MM.1S (cell line): ENCODE data around the gene MRNIP.

Experiments used
- EZH2 ChIP-seq: fragments of 300-600 bp; sonication (generic); optimal IDR thresholded peaks from 2 replicates; pipeline ENCODE3; 2017; ENCODE audit warnings: low read depth, mild to moderate bottlenecking, antibody characterized with exemption, low read length, mixed read lengths
- TF ChIP-seq, protein P1 (sequence below): fragments of 300-600 bp; sonication (generic); IDR thresholded peaks from 2 replicates; pipeline ENCODE4 v1.5.1; 2016; ENCODE audit warnings: antibody characterized with exemption, low read length, mixed read lengths

- TF ChIP-seq, protein P1, sequence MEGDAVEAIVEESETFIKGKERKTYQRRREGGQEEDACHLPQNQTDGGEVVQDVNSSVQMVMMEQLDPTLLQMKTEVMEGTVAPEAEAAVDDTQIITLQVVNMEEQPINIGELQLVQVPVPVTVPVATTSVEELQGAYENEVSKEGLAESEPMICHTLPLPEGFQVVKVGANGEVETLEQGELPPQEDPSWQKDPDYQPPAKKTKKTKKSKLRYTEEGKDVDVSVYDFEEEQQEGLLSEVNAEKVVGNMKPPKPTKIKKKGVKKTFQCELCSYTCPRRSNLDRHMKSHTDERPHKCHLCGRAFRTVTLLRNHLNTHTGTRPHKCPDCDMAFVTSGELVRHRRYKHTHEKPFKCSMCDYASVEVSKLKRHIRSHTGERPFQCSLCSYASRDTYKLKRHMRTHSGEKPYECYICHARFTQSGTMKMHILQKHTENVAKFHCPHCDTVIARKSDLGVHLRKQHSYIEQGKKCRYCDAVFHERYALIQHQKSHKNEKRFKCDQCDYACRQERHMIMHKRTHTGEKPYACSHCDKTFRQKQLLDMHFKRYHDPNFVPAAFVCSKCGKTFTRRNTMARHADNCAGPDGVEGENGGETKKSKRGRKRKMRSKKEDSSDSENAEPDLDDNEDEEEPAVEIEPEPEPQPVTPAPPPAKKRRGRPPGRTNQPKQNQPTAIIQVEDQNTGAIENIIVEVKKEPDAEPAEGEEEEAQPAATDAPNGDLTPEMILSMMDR = no peak
- TF ChIP-seq EZH2 = no peak
Measured at GRCh38 chr5:179836225-179837019, 22.2 kb downstream of the MRNIP start.
